Measurements from ENCODE around the gene DNAJC6.

DNAJC6 gene

GRCh38 chr1:65398083-65398482 is 88.7 kb downstream of the DNAJC6 start:
- Mint-ChIP-seq H3K27ac (no peak overlapping the region), H3K4me1 (peaks cover 7% of the 10 kb centered on the region)

GRCh38 chr1:65399003-65399402 is 89.7 kb downstream of the DNAJC6 start:
- H3K4me3 Mint-ChIP-seq = no peak overlapping the region
- no peak overlapping the region for H3K27ac Mint-ChIP-seq
- ATAC-seq = no peak
- H3K27me3 Mint-ChIP-seq = peaks cover 12% of the 10 kb centered on the region
- H3K36me3 Mint-ChIP-seq = peaks cover 5% of the 10 kb centered on the region
- peaks cover 7% of the 10 kb centered on the region for H3K4me1 Mint-ChIP-seq
- no peaks in the 10 kb centered on the region for H3K9me3 Mint-ChIP-seq

More at GRCh38 chr1:65398083-65398482, 88.7 kb downstream of the DNAJC6 start:
- Mint-ChIP-seq H3K27me3 (peaks cover 12% of the 10 kb centered on the region), H3K4me3 (no peak overlapping the region), H3K9me3 (no peaks in the 10 kb centered on the region), H3K36me3 (peaks cover 5% of the 10 kb centered on the region)
- ATAC-seq = no peak

DNA sequence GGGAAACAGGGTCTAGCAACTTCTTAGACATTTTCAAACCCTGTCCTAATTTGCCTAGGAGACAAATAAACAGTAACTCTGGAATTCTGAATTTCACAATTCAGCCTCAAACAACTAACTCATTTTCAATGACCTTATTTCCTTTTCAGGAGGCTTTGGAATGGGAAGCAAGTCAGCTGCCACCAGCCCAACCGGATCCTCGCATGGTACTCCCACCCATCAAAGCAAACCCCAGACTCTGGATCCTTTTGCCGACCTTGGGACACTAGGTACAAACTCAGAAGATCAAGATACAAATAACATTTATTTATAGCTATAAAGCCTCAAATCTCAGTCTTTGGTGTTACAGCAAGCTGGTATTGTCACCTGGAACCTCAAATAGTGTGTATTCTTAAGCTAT is 92.3 kb downstream of the DNAJC6 start:
- peaks cover 23% of the 10 kb centered on the region for H3K27me3 Mint-ChIP-seq
- H3K4me1 Mint-ChIP-seq = peaks cover under 1% of the 10 kb centered on the region
- no peaks in the 10 kb centered on the region for H3K9me3 Mint-ChIP-seq
- no peak overlapping the region for H3K27ac Mint-ChIP-seq
- no peak overlapping the region for H3K4me3 Mint-ChIP-seq
- ATAC-seq = no peak
- H3K36me3 Mint-ChIP-seq = peaks cover 6% of the 10 kb centered on the region

- H3K4me1 Mint-ChIP-seq = no peaks in the 10 kb centered on the region
- H3K27ac Mint-ChIP-seq = no peak overlapping the region
- no peaks in the 10 kb centered on the region for H3K9me3 Mint-ChIP-seq
- peaks cover 24% of the 10 kb centered on the region for H3K27me3 Mint-ChIP-seq
- no peak overlapping the region for H3K4me3 Mint-ChIP-seq
- H3K36me3 Mint-ChIP-seq = peaks cover 16% of the 10 kb centered on the region
- ATAC-seq = no peak
These were observed 95.6 kb downstream of the DNAJC6 start for GRCh38 chr1:65404941-65405340.

- Mint-ChIP-seq H3K4me3 (no peak overlapping the region), H3K9me3 (no peaks in the 10 kb centered on the region)
- ATAC-seq = no peak
These were observed 98.5 kb downstream of the DNAJC6 start for GRCh38 chr1:65407877-65408276.

GRCh38 chr1:65409314-65409713 is 100.0 kb downstream of the DNAJC6 start:
- Mint-ChIP-seq H3K27me3 (peaks cover 24% of the 10 kb centered on the region), H3K27ac (no peak overlapping the region), H3K4me1 (no peaks in the 10 kb centered on the region), H3K36me3 (peaks cover 20% of the 10 kb centered on the region), H3K9me3 (no peaks in the 10 kb centered on the region), H3K4me3 (no peak overlapping the region)
- ATAC-seq = no peak

More at GRCh38 chr1:65407877-65408276, 98.5 kb downstream of the DNAJC6 start:
- H3K27ac Mint-ChIP-seq = no peak overlapping the region
- no peaks in the 10 kb centered on the region for H3K4me1 Mint-ChIP-seq
- peaks cover 24% of the 10 kb centered on the region for H3K27me3 Mint-ChIP-seq
- H3K36me3 Mint-ChIP-seq = peaks cover 20% of the 10 kb centered on the region

DNA sequence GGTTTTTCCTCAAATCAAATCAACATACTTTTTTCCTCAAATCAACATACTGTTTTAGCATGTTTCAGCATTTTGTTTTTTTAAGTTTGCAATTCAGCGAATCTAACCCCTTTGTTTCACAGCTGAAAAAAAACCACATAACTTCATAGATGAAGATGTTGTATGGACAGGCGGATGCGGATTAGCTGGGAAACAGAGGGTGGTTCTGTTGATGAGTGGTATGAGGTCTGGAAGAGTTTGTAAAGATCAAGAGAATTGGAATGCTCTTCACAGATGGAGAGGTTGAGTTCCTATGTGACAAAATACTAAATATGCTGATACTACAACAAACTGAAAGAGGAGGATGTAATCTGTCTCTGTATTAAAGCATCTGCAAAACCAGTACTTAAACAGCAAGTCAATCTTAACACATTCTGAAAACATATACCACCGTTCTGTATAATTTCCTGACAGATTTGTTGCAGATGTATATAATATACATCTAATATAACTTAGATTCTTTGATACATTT is 100.5 kb downstream of the DNAJC6 start:
- Mint-ChIP-seq H3K4me1 (no peaks in the 10 kb centered on the region), H3K27ac (no peak overlapping the region), H3K9me3 (no peaks in the 10 kb centered on the region), H3K4me3 (no peak overlapping the region), H3K36me3 (peaks cover 20% of the 10 kb centered on the region), H3K27me3 (peaks cover 24% of the 10 kb centered on the region)
- no peak for ATAC-seq

DNA sequence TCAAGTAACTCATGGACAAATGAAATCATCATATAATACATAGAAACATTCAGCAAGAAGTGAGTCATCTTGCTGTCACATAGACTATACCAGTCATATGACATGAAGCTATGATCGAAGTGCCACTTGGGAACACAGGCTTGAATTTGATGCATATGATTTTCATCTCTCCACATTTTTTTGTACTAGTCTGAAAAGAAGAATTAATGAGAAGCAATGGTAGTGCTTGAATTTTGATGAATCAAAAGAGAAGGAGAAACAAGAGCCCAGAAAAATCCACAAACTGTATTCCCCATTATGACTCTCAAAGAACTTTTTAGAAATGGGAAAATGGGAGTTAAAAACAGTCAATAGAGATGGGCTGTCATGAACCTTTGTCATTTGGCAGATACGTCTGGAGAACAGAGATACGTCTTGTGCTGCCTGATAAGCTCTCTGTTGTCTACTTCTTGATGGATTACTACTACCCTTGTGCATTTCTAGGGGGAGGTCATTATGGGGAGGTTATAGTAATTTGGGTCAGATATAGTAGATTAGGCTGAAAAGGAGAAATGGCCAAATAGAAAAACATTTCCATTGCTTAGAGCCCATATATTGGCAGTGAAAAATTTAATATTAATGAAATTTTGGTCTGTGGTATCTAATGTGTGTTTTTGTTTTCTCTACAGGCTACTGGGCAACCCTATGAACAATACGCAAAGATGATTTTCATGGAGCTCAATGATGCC is 103.1 kb downstream of the DNAJC6 start:
- Mint-ChIP-seq H3K4me3 (no peak overlapping the region), H3K9me3 (no peaks in the 10 kb centered on the region), H3K27me3 (peaks cover 12% of the 10 kb centered on the region), H3K4me1 (no peaks in the 10 kb centered on the region), H3K27ac (no peak overlapping the region), H3K36me3 (peaks cover 14% of the 10 kb centered on the region)
- ATAC-seq = no peak

DNA sequence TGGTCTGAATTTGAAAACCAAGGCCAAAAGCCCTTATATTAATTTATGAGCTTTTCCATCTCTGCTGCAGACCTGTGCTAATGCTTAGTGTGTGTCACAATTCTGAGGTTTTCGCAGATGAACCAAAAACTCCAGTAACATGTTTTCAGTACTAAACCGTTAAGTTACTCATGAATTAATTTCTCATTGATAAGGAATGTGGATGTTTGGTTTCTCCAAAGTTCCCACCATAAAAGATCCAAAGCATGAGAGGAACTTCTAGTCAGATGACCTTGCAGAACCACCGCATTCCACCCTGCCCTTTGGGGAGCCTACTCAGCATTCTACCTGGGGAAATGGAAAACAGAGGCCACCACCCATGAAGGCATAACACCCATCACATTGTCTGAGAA is 103.6 kb downstream of the DNAJC6 start:
- Mint-ChIP-seq H3K27me3 (peaks cover 12% of the 10 kb centered on the region), H3K4me3 (no peak overlapping the region), H3K27ac (no peak overlapping the region), H3K9me3 (no peaks in the 10 kb centered on the region), H3K36me3 (peaks cover 12% of the 10 kb centered on the region), H3K4me1 (no peaks in the 10 kb centered on the region)
- no peak for ATAC-seq

- ATAC-seq = no peak
- Mint-ChIP-seq H3K27ac (no peak overlapping the region), H3K9me3 (no peaks in the 10 kb centered on the region), H3K27me3 (peaks cover 12% of the 10 kb centered on the region), H3K4me3 (no peak overlapping the region), H3K4me1 (peaks cover 6% of the 10 kb centered on the region), H3K36me3 (peaks cover 8% of the 10 kb centered on the region)
These were observed 105.2 kb downstream of the DNAJC6 start for GRCh38 chr1:65414538-65414937.

GRCh38 chr1:65416767-65417166 is 107.4 kb downstream of the DNAJC6 start:
- no peak overlapping the region for H3K27ac Mint-ChIP-seq
- no peaks in the 10 kb centered on the region for H3K9me3 Mint-ChIP-seq
- H3K4me1 Mint-ChIP-seq = peaks cover 9% of the 10 kb centered on the region
- peaks cover 3% of the 10 kb centered on the region for H3K36me3 Mint-ChIP-seq
- no peak for ATAC-seq
- no peak overlapping the region for H3K4me3 Mint-ChIP-seq
- H3K27me3 Mint-ChIP-seq = peaks cover 8% of the 10 kb centered on the region

DNA sequence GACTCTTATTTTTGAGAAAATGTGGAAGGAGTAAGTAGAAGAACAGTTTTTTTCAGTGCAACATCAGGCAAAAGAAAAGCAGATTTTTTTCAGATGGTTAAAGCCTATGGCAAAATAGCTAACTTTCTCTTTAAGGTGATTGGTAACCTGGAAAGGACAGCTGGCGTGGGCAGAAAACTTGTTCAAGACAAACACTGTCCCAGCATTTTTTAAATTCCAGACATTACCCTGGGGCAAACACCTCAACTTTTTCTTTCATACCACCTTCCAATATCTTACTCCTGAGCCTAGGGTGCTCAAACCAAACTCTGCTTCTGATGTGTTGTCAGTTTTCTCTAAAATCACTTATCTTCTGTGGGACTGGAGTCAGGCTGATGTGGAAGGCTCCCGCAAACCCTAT is 108.4 kb downstream of the DNAJC6 start:
- Mint-ChIP-seq H3K36me3 (no peaks in the 10 kb centered on the region), H3K4me3 (no peak overlapping the region), H3K9me3 (no peaks in the 10 kb centered on the region), H3K27ac (no peak overlapping the region), H3K4me1 (peaks cover 9% of the 10 kb centered on the region), H3K27me3 (no peaks in the 10 kb centered on the region)
- ATAC-seq = no peak

GRCh38 chr1:65418522-65419185 is 109.3 kb downstream of the DNAJC6 start:
- no peaks in the 10 kb centered on the region for H3K9me3 Mint-ChIP-seq
- no peak for ATAC-seq
- H3K4me1 Mint-ChIP-seq = peaks cover 9% of the 10 kb centered on the region
- H3K4me3 Mint-ChIP-seq = peak overlapping the region; percentile 8
- H3K36me3 Mint-ChIP-seq = no peaks in the 10 kb centered on the region
- no peak overlapping the region for H3K27ac Mint-ChIP-seq
- no peaks in the 10 kb centered on the region for H3K27me3 Mint-ChIP-seq

DNA sequence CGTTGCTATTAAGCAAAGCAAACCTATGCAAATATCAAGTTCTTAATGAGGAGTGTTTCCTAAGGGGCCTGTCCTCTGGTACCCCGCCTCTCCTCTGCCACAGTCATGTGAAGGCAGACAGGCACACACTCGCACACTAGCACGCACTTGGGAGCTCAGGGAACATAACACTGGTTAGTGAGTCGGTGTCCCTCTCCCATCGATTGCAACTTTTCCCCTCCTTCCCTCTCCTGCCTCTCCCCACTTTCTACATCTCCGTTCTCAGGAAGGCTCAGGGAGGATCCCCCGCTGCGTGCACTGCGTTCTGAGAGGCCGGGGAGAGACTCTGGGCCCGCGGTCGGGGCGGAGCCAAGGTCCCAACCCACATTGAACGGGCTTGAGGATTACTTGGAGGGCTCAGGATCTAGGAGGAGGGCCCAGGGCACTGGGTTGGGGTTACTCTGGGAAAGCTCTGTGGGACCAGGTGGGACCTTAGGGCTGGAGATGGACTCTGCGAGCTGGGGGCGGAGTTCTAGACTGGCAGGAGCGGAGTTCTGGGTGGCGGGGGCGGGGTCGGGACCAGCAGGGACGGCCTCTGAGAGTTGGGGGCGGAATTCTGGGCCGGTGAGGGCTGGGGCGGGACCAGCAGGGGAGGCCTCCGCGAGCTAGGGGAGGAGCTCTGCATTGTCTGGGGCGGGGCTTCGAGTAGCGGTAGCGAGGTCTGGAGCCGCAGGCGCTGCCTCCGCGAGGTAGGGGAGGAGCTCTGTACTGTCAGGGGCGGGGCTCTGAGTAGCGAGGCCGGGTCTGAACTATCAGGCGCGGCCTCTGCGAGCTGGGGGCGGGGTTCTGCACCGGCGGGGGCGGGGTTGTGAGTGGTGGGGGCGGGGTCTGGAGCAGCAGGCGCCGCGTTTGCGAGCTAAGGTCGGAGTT is 110.6 kb downstream of the DNAJC6 start:
- Mint-ChIP-seq H3K4me1 (peaks cover 14% of the 10 kb centered on the region), H3K27me3 (no peaks in the 10 kb centered on the region), H3K9me3 (no peaks in the 10 kb centered on the region), H3K36me3 (no peaks in the 10 kb centered on the region), H3K4me3 (no peak overlapping the region), H3K27ac (no peak overlapping the region)
- ATAC-seq = peak; percentile 98
